Measurements from ENCODE around the gene ELFN1.

The ELFN1 gene

DNA sequence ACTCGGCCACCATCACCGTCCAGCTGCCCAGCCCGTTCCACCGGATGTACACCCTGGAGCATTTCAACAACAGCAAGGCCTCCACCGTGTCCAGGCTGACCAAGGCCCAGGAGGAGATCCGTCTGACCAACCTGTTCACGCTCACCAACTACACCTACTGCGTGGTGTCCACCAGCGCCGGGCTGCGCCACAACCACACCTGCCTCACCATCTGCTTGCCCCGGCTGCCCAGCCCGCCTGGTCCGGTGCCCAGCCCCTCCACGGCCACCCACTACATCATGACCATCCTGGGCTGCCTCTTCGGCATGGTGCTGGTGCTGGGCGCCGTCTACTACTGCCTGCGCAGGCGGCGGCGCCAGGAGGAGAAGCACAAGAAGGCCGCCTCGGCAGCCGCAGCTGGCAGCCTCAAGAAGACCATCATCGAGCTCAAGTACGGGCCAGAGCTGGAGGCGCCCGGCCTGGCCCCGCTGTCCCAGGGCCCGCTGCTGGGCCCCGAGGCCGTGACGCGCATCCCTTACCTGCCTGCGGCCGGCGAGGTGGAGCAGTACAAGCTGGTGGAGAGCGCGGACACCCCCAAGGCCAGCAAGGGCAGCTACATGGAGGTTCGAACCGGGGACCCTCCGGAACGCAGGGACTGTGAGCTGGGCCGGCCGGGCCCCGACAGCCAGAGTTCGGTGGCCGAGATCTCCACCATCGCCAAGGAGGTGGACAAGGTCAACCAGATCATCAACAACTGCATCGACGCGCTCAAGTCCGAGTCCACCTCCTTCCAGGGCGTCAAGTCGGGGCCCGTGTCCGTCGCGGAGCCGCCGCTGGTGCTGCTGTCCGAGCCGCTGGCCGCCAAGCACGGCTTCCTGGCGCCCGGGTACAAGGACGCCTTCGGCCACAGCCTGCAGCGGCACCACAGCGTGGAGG, 75.8 kb downstream of the ELFN1 start:
- DNase-seq: no peak

GRCh38 chr7:1746491-1746975, 76.5 kb downstream of the ELFN1 start:
- no peak for DNase-seq

DNA sequence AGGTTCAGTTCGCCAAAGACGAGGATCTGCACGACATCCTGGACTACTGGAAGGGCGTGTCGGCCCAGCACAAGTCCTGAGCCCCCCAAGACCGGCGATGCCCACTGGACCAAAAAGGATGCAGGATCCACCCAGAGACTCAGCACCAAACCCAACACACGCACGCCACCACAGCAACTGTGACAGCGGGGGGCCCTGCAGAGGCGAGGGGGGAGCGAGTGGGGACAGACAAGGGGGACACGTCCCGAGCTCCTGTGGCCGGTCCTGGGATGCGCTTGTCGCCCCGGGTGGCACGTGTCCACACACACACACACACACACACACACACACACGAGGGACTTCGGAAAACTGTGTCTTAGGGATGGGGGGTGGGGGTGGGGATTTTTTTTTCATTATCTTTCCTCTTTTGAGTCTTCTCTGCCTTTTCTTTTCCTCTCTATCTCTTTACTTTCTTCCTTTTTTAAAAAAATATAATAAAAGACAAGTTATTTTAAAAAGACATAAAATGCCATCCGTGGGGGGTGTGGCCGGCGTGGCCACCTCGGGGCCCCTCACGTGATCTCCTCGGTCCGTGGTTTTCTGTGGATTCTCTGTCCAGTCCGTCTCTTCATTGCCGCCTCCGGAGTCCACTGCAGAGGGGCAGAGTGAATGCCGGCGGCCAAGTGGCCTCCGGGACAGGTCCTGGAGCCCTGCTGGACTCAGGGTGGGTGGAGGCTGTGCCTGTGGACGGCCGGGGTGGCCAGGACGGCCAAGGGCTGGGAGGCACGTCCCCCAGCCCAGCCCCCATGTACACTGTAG, 77.1 kb downstream of the ELFN1 start:
- DNase-seq: no peak

DNA sequence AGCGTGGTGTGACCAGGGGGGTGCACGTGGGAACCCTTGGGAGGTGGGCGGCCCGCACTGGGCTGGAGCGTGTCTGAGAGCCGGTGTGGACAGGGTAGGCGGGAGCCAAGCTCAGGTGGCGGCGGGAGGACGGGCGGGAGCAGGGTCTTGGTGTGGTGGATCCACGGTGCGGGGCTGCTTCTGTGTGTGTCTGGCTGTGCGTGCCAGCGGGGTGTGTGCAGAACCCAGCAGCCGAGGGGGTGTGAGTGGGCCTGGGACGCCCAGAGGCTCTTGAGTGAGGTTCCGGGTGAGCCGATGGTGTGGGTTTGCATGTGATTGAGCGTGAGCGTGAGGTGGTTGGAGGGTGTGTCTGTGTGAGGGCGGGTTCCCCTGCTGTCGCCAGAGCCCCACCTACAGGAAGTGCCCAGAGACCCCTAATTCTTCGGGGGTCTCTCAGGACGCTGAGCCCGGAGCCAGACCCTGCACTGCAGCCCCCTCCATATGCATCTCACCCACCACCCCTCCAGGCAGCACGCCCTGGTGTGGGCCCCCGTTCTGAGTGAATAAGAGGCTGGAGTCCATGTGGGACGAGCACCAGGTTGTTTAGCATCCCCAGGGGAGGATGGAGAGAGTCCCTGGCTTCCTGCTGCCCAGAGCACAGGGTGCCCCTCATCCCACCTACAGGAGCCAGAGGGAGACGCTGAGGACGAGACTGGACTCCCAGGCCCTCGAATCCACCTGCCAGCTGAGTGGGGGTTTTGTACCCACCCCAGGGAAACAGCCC, 78.2 kb downstream of the ELFN1 start:
- DNase-seq: no peak

DNA sequence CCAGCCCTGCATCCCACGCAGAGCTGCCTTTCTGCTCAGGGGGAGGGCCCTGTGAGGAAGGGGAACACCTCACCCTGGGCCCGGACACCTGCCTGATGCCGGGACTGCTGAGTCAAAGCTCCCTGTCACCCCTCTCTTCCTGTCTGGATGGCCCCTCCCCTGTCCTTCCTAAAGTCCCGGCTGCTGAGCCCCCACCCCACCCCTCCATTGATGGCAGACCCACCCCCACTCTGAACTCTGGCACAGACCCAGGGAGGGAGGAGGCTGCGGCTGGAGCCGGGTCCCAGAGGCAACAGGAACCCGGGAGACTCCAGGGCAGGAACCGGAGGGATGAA, 78.7 kb downstream of the ELFN1 start:
- no peak for DNase-seq

GRCh38 chr7:1749351-1749863, 79.3 kb downstream of the ELFN1 start:
- DNase-seq: no peak

DNA sequence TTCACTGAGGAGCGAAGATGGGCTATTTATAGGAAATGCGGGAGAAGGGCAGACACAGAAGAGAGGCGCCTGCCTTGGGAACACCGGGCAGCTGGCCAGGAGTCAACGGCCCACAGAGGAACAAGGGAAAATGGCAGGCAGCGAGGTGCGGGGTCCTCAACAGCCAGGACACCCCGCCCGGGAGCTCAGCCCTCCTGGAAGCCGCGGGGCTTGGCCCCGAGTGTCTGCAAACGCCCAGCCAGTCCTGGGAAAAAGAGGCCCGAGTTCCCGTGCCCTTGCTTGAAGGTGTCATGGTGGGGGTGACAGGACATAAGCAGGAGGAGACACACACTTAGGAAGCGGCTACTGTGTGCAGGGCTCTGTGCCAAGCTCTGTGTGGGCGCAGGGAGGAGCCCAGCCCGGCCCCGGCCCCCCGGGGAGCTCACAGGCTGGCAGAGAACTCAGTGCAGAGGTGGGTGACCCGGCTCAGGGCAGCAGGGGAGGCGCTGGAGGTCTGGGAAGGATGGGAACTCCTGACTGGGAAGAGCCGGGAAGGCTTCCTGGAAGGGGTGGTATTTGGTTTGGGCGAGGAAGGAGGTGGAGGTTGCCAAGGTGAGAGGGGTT, 79.9 kb downstream of the ELFN1 start:
- DNase-seq: no peak

DNA sequence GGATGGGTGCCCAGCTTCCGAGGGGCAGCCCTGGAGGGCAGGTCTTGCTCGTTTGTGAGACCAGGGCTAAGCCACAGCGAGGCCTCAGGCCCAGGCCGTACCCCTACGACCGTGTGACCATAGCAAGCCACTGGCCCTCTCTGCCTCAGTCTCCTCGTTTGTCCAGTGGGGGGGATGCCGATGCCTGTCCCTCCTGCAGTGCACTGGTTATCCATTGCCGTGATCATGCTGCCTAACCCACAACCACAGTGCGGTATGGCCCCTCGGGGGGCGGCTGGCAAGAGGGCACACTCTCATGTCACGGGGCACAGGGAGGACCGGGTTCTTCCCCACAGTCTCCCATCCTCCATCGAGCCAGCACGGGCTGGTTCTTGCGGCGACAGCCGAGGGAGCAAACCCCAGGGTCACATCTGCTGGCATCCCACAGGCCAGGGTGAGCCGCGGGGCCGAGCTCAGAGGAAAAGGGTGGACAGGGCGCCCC, 80.5 kb downstream of the ELFN1 start:
- DNase-seq: no peak

DNA sequence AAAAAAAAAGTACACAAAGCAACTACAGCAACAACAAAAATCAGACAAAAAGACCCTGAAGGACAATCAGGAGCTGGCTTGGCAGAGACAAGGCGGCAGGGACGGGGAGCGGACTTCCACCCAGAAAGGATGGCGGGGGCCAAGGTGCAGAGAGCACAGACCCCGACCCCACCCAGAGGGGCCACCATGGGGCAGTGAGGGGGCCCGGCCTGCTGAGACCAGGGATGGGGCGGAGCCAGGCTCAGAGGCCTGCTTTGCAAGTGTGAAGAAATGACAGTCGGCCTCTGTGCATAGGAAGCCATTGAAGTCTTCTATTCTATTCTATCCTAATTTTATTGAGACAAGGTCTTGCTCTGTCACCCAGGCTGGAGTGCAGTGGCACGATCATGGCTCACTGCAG, 82.0 kb downstream of the ELFN1 start:
- DNase-seq: no peak

DNA sequence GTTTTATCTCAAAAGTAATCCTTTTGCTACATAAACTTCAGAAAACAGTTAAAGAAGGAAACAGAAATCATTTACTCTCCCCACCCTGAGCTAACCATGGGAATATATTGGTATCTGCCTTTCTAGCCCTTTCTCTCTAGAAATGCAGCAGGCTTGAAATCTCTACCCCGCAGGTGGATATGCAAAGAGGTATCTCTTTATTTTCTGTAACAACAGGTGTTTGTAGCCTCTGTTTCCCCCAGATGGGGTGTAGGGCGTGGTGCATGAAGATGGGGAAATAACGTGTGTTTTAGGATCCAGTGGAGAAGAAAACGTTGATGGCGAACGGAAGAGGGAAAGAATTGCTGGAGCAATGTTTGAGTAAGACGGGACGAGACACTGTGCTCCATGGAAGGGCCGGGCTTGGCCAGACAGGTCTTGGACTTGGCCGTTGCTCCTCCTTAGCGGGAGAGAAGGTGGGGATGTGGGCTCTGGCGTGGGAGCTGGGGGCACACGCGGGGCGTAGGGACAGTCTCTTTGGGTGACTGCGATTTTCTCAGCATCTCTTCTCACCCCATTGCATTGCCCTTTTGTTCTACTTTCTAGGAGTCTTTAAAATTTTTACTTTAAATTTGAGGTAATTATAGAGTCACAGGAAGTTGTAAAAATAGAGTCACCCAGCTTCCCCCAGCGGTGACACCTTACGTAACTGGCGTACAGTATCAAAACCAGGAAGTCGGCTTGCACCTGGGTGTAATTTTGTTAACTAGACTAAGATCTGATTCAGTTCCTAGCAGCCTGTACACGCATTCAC, 82.9 kb downstream of the ELFN1 start:
- DNase-seq: no peak

DNA sequence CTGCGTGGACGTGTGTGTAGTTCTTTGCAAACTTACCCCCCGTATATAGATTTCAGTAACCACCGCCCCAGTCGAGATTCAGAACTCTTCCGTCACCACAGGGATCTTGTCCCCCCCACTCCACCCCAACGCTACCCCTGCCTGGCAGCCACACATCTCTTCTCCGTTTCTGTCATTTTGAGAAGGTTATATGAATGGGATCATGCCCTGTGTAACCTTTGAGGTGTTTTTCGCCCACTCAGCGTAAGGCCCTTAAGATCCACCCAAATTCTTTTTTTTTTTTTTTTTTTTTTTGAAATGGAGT, 83.4 kb downstream of the ELFN1 start:
- no peak for DNase-seq

DNA sequence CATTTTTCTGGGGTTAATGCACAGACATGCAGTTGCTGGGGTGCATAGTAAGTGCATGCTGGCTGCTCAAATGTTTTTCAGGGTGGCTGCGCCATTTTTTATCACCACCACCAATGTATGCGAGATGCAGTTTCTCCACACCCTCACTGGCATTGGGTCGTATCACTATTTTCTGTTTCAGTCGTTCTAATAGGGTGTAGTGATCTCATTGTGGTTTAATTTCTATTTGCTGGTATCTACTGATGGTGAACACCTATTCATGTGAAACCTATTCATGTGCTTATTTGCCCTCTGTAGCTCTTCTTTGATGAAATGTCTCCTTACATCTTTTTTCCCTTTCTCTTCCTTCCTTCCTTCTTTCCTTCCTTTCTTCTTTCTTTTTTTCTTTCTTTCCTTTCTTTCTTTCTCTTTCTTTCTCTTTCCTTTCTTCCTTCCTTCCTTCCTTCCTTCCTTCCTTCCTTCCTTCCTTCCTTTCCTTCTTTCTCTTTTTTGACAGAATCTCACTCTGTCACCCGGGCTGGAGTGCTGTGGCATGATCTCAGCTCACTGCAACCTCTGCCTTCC, 84.3 kb downstream of the ELFN1 start:
- DNase-seq: no peak

DNA sequence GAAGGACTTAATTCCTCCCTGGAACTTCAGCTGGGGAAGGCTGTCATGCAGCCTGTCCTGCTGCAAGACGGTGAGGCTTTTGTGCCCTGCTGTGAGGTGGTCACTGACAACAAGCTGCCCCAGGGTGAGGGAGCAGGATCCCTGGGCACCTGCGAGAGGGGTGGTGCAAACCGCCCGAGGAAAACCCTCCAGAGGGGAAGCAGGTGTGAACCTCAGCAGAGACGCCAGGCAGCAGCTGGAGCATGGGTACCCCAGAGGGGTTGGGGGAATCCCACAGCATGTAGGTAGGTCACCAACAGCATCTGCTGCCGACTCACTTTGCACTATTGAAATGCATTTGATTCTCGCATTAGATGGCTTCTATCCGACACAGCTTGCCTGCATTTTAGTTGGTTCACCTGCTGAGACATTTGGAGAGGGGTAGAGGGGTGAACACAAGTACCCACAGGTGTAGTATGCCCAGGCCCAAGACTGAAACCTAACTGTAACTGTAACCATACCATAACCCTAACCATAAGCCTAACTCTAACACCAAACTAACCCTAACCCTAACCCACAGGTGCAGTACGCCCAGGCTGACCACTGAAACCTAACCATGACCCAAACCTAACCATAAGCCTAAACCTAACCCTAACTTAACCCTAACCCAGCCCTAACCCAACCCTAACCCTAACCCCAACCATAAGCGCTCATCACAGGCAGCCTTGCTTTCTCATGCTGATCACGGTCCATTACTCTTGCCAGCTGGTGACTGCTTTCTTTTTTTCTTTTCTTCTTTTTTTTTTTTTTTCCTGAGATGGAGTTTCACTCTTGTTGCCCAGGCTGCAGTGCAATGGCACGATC, 85.9 kb downstream of the ELFN1 start:
- no peak for DNase-seq

- no peak for DNase-seq
These were observed 87.5 kb downstream of the ELFN1 start for GRCh38 chr7:1757601-1758000.

GRCh38 chr7:1758028-1758858, 88.2 kb downstream of the ELFN1 start:
- no peak for DNase-seq

DNA sequence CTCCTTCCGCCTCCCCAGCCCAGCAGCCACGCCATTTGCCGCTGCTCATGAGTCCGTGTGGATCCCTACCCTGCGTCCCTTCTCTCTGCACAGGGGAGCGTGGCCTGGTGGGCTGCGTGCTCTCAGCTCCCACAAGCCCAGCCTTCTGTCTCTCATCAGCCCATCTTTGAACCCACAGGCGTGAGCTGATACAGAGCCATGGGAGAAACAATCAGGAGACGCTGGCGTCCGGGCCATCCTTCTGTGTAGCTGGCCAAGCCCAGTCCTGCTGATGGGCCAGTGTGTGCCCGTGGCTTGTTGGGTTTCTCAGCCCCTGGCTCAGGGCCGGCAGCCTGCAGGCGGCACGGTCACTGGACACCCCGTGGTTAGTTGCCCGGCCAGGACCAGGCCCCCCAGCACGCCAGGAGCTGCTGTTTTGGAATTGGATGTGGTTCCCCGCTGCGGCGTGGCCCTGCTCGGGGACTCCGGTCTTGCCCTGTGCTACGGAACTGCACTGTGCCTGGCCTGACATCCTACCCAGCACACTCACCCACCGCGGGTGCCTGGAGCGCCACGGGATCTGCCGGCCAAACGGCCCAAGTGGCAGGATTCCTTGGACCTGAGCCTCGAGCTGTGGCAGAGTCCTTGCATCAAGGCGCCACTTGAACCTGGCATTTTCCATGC, 88.9 kb downstream of the ELFN1 start:
- DNase-seq: no peak

DNA sequence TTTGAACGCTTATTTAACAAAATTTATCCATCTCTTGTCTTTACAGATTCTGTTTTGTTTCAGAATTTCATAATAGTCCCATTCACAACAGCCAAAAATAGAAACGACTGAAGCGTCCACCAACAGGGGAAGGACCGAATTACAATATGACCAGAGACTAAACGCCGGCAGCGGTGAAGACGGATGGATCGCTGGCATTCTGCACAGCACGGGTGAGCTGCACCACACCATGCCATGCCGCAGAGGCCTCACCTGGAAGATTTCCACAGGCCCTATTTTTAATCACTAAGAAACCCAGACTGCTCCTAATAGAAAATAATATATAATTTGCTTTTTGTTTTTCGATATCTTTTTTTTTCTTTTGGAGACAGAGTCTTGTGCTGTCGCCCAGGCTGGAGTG, 91.0 kb downstream of the ELFN1 start:
- DNase-seq: no peak

- no peak for DNase-seq
These were observed 91.7 kb downstream of the ELFN1 start for GRCh38 chr7:1761774-1762173.

Data from NCI-H2029 treated with DMSO at 0.1 percent for 48 hours (cell line).